TTC549 (cell line): ENCODE results near the gene ARHGAP6.
"Not testable (repeated sequence)": the region's sequence is repeated elsewhere in the genome, so short reads cannot be mapped to it uniquely, and the experiment has no call there.

Source experiments
- FAIRE-seq: peaks from 2 replicates; lab custom pipeline; 2012; peaks lifted over from hg19 to GRCh38; lab: Jason Lieb, UNC

ARHGAP6 gene

GRCh38 chrX:11146411-11146810 is 519.3 kb downstream of the ARHGAP6 start:
- no peak for FAIRE-seq

GRCh38 chrX:11143931-11144678 is 521.6 kb downstream of the ARHGAP6 start:
- no peak for FAIRE-seq

DNA sequence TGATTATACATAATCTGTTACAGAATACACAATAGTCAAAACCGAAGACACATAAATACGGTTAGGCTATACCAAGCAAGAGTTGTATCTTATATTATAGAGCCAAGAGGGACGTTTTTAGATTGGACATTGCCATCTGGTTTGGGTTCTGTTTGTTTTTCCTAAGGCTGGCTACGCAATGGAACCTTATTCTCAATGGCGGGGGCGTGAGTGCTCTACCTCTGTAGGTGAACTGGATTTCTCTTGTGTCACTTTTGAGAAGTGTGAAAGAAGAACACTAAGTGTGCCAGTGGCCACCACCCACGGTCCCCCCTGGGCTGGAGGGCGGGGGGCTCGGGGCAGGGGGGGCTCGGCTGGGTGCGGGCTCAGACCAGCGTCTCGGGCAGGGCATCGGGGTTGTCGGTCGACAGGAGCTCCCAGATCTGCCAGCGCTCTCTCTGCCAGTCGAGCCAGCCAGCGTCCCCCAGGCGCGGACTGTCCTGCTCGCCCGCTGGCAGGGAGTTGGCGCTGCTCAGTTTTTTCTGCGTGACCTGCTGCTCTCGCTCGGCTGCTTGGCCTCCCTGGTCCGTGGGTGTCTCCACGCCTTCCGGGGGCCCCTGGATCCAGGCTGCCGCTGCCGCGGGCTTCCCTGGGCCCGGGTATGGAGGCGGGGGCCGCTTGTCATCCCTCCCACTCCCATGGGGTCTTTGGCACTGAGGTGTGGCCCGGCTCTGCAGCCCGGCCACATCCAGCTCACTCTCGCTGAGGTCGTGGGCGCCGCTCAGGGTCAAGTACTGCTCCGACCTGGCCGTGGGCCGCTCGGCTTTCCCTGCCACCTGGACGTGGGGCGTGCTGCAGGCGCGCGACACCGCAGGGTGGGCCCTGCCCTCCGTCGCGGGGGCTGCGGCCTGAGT is 527.0 kb downstream of the ARHGAP6 start:
- FAIRE-seq = no peak

- FAIRE-seq = peak; percentile 87
Measured at GRCh38 chrX:11137543-11138139, 528.1 kb downstream of the ARHGAP6 start.

- FAIRE-seq = no peak
Measured at GRCh38 chrX:11135564-11136185, 530.0 kb downstream of the ARHGAP6 start.

DNA sequence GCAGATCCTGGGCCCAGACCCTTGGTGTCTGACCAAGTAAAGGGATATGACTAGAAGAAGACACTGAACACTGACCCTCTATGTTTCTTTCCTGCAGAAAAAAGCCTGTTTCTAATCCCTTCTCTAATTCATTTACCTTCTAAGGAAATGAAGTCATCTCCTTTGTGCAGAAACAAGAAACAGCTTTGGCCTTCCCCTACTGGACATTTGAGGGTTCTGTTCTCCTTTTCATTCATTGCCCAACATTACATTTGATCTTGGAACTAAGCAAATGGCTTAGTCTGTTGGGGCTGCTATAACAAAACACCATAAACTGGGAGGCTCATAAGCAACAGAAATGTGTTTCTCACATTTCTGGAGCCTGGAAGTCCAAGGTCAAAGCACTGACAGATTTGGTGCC is 534.6 kb downstream of the ARHGAP6 start:
- no peak for FAIRE-seq

GRCh38 chrX:11130136-11130535 is 535.6 kb downstream of the ARHGAP6 start:
- no peak for FAIRE-seq

DNA sequence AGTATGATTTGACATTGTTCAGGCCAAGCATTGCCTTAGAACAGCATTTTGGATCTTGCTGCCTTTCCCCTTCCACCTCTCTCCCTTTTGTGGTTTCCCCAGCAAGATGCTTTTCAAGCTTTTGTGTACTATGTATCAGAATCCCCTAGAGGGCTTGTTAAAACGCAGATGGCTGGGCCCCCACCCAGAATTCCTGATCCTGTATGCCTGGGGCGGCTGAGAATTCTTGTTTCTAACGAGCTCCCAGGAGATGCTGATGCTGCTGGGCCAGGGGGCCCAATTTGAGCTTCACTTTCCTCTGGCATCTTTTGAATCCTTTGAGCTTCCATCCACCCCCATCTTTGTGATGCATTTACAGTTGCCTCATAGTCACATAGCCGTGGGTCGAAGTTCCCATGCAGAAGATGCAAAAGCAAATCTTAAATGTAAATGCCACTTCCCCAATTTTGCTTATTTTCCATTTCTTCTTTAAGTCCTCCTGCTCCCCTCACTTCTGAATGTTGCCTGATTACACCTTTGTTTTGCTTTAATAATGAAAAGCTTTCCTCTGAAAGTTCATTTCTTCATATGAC is 536.1 kb downstream of the ARHGAP6 start:
- no peak for FAIRE-seq

GRCh38 chrX:11125060-11125459 is 540.7 kb downstream of the ARHGAP6 start:
- no peak for FAIRE-seq

GRCh38 chrX:11124112-11124511 is 541.6 kb downstream of the ARHGAP6 start:
- no peak for FAIRE-seq

GRCh38 chrX:11123087-11123486 is 542.6 kb downstream of the ARHGAP6 start:
- not testable (repeated sequence) for FAIRE-seq

DNA sequence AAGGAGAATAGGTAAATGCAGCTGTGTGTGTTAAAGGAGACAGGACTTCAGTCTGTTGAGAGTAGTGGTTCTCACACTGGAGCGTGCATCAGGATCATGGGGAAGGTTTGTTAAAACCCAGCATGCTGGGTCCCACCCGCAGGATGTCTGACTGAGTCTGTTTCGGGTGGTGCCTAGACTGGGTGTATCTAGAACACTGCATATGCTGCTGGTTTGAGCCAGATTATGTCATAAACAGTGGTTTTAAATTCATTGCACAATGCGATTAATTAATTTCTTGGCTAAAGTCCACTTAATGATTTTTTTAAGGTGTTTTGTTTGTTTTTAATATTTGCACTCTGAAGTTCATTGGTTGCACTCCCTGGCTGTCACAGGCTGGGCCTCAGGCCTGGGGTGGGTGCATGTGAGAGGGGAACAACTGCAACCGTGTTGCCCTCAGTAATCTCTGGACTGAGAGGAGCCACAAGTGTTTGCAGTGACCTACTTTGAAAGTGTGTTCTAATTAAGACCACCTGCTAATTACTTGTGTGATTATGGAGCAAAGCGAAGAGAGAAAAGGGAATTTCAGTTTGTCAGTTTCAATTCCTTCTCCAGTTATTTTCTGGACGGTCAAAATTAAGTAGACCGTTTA is 546.3 kb downstream of the ARHGAP6 start:
- no peak for FAIRE-seq

DNA sequence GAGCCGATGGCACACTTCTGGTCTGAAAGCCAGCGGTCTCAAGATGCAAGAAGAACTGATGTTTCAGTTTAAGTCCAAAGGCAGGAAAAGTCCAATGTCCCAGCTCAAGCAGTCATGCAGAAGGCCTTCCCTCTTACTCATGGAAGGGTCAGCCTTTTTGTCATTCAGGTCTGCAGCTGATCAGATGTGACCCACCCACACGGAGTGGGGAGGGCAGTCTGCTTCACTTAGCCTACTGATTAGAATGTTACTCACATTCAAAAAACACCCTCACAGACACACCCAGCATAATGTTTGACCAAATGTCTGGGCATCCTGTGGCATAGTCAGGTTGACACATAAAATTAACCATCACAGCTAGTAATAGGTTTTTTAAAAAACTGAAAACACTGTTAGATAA is 548.0 kb downstream of the ARHGAP6 start:
- FAIRE-seq = no peak

GRCh38 chrX:11113731-11114130 is 552.0 kb downstream of the ARHGAP6 start:
- no peak for FAIRE-seq

GRCh38 chrX:11111947-11112346 is 553.8 kb downstream of the ARHGAP6 start:
- FAIRE-seq = no peak

DNA sequence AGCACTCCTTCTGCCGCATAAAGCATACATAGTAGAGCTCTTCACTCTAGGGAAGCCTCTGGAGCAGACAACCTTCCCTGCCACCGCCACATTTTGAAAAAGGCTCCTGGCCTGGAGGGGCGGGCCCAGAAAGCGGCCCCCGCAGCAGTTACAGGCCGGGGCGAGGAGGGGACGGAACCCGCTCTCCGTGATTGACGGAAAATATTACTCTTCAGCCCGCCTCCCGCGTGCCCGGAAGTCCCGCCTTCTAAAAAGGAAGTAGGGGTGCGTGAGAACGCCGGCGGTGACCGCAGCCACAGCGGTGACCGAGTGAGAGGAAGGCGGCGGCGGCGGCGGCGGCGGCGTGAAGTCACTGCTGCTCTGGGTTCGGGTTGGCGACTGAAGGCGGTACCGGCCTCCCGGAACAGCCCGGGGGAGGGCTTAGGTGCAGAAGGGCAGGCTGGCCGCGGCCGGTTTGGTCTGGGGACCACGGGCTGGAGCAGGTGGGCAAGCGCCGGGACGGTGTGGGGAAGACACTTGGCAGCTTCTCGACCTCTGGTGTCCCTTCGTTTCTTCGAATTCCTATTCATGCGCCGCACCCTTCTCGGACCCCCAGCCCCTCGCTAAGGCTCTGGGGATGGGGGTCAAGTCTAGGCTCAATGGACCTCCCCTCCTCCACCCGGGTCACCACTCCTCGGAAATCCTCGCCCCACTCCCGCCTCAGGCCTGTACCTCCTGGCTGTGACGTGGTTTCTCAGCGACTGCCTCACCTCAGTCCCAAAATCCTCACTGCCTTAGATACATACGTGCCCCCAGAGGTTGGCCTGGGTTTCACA is 554.5 kb downstream of the ARHGAP6 start, which contains the start of gene HCCS:
TSS of gene HCCS (plus strand) at position 296 of the 815 bp plus-strand sequence. CDS start 729 bp downstream, outside the sequence.
- FAIRE-seq = no peak

- FAIRE-seq = no peak
Measured at GRCh38 chrX:11109968-11110367, 555.8 kb downstream of the ARHGAP6 start.

- FAIRE-seq = no peak
Measured at GRCh38 chrX:11108253-11108941, 557.3 kb downstream of the ARHGAP6 start.

GRCh38 chrX:11105080-11105479 is 560.6 kb downstream of the ARHGAP6 start:
- no peak for FAIRE-seq

GRCh38 chrX:11103751-11104150 is 562.0 kb downstream of the ARHGAP6 start:
- FAIRE-seq = no peak
